H1 (cell line): Measurements from ENCODE around the gene AGBL4. TPM values are rescaled to one million over a fixed set of nuclear protein-coding genes. Genes with fewer than 3 reads are reported as not detected.

ENCODE experiments used
- CTCF ChIA-PET: fragments of 300-600 bp; sonication (Branson Sonifier 250); formaldehyde crosslinking; loops from one replicate; lab custom pipeline; 2021; ENCODE audit not compliant: partially characterized antibody; lab: Charles Lee
- POLR2A ChIA-PET: fragments of 300-600 bp; sonication (Branson Sonifier 250); formaldehyde crosslinking; loops from one replicate; lab custom pipeline; 2021; ENCODE audit warnings: inconsistent platforms; ENCODE audit not compliant: partially characterized antibody; lab: Charles Lee
- DNase-seq, 2 experiments: peaks; one replicate each; pipeline versions ENCODE4 v3.0.0 to v3.0.0-alpha.2; 2010 to 2022; ENCODE audit warnings: low spot score in 2 of 2, low read depth in 1 of 2, mixed read lengths in 1 of 2
- FAIRE-seq: peaks from 2 replicates; lab custom pipeline; 2011; peaks lifted over from hg19 to GRCh38; lab: Jason Lieb, UNC
- H2AFZ ChIP-seq: 2 replicates; pipeline ENCODE4 v1.8.1; 2012; ENCODE audit warnings: low read length, inconsistent platforms
- H2AK5ac ChIP-seq: 2 replicates; pipeline ENCODE4 v1.6.1; 2013; ENCODE audit warnings: low read depth, low read length
- H2BK120ac ChIP-seq: replicated peaks from 2 replicates; pipeline ENCODE3; 2013; ENCODE audit warnings: low read depth, low read length, inconsistent platforms
- H2BK12ac ChIP-seq: 2 replicates; pipeline ENCODE4 v1.6.1; 2013; ENCODE audit warnings: low read depth, low read length
- H2BK15ac ChIP-seq: 2 replicates; pipeline ENCODE4 v1.6.1; 2013; ENCODE audit warnings: low read length
- H2BK20ac ChIP-seq: 2 replicates; pipeline ENCODE4 v1.6.1; 2013; ENCODE audit warnings: low read length
- H2BK5ac ChIP-seq: 2 replicates; pipeline ENCODE4 v1.6.1; 2013; ENCODE audit warnings: low read depth, low read length
- H3K14ac ChIP-seq: 2 replicates; pipeline ENCODE4 v1.6.1; 2013; ENCODE audit warnings: inconsistent platforms; ENCODE audit not compliant: insufficient read length
- H3K18ac ChIP-seq: 2 replicates; pipeline ENCODE4 v1.6.1; 2013; ENCODE audit warnings: low read length; ENCODE audit errors: extremely low read depth
- H3K23ac ChIP-seq: 2 replicates; pipeline ENCODE4 v1.6.1; 2013; ENCODE audit warnings: inconsistent platforms; ENCODE audit not compliant: insufficient read length
- H3K23me2 ChIP-seq: 2 replicates; pipeline ENCODE4 v1.6.1; 2013; ENCODE audit warnings: low read depth, low read length
- H3K27ac ChIP-seq: 2 replicates; pipeline ENCODE4 v1.6.1; 2011; ENCODE audit warnings: low read depth, low read length, inconsistent platforms
- H3K27me3 ChIP-seq, 4 experiments: replicated peaks in 1 of 4; 1 replicate in 1 of 4; 2 replicates in 3 of 4; pipeline versions ENCODE4 v1.6.1 to v1.8.1; 2011 to 2013; ENCODE audit warnings: low read length in 3 of 4, mild to moderate bottlenecking in 3 of 4, inconsistent platforms in 2 of 4, mixed read lengths in 2 of 4, moderate library complexity in 1 of 4; ENCODE audit not compliant: control insufficient read depth in 3 of 4, insufficient read depth in 3 of 4; ENCODE audit errors: extremely low read depth in 1 of 4
- H3K36me3 ChIP-seq, 4 experiments: 2 replicates each; pipeline versions ENCODE4 v1.6.1 to v1.8.1; 2011 to 2013; ENCODE audit warnings: mild to moderate bottlenecking in 4 of 4, low read length in 3 of 4, moderate library complexity in 2 of 4, control low read depth in 1 of 4, inconsistent platforms in 1 of 4; ENCODE audit not compliant: insufficient read depth in 4 of 4, control insufficient read depth in 2 of 4
- H3K4ac ChIP-seq: replicated peaks from 2 replicates; pipeline ENCODE3; 2013; ENCODE audit warnings: low read length, low read depth, mixed read lengths, inconsistent platforms; ENCODE audit not compliant: insufficient read length
- H3K4me1 ChIP-seq, 4 experiments: replicated peaks in 1 of 4; 1 replicate in 1 of 4; 2 replicates in 3 of 4; pipeline versions ENCODE4 v1.6.1 to v1.8.1; 2011 to 2013; ENCODE audit warnings: low read length in 3 of 4, inconsistent platforms in 2 of 4, mixed read lengths in 1 of 4; ENCODE audit not compliant: insufficient read depth in 4 of 4, control insufficient read depth in 3 of 4
- H3K4me2 ChIP-seq, 2 experiments: 2 replicates each; pipeline versions ENCODE4 v1.6.1 to v1.8.1; 2011 to 2013; ENCODE audit warnings: low read depth in 2 of 2, low read length in 2 of 2, control low read depth in 1 of 2, inconsistent platforms in 1 of 2, mild to moderate bottlenecking in 1 of 2; ENCODE audit not compliant: insufficient read depth in 1 of 2
- H3K4me3 ChIP-seq, 4 experiments: fragments of 200-600, 300-600 bp in 1 of 4; sonication (generic), shearing (Covaris generic), sonication (Bioruptor Twin) in 1 of 4; 2 replicates each; pipeline versions ENCODE4 v1.5.1 to v1.8.1; 2011 to 2016; ENCODE audit warnings: low read length in 4 of 4, low read depth in 3 of 4, control low read depth in 2 of 4, inconsistent platforms in 2 of 4, mild to moderate bottlenecking in 2 of 4, mixed read lengths in 1 of 4, moderate library complexity in 1 of 4; ENCODE audit not compliant: insufficient read depth in 2 of 4; ENCODE audit errors: extremely low read depth in 1 of 4
- H3K56ac ChIP-seq: replicated peaks from 2 replicates; pipeline ENCODE3; 2013; ENCODE audit warnings: low read depth, mild to moderate bottlenecking, mixed read lengths, low read length, inconsistent platforms; ENCODE audit not compliant: insufficient read length
- H3K79me1 ChIP-seq: 2 replicates; pipeline ENCODE4 v1.6.1; 2013; ENCODE audit warnings: low read depth, low read length, control low read depth
- H3K79me2 ChIP-seq, 2 experiments: 2 replicates each; pipeline versions ENCODE4 v1.6.1 to v1.8.1; 2012 to 2013; ENCODE audit warnings: low read length in 2 of 2, mild to moderate bottlenecking in 2 of 2, inconsistent platforms in 1 of 2; ENCODE audit not compliant: insufficient read depth in 2 of 2, control insufficient read depth in 1 of 2
- H3K9ac ChIP-seq, 4 experiments: replicated peaks in 1 of 4; 1 replicate in 1 of 4; 2 replicates in 3 of 4; pipeline versions ENCODE4 v1.6.1 to v1.8.1; 2011 to 2013; ENCODE audit warnings: low read depth in 3 of 4, low read length in 3 of 4, control low read depth in 2 of 4, mild to moderate bottlenecking in 2 of 4, moderate library complexity in 2 of 4, inconsistent platforms in 1 of 4; ENCODE audit errors: extremely low read depth in 1 of 4
- H3K9me3 ChIP-seq, 2 experiments: 2 replicates each; pipeline versions ENCODE4 v1.6.1 to v1.8.1; 2012 to 2013; ENCODE audit warnings: mild to moderate bottlenecking in 2 of 2, moderate library complexity in 2 of 2, control low read depth in 1 of 2, inconsistent platforms in 1 of 2, low read depth in 1 of 2, low read length in 1 of 2, mixed read lengths in 1 of 2; ENCODE audit not compliant: insufficient read depth in 2 of 2
- H4K20me1 ChIP-seq, 2 experiments: replicated peaks in 1 of 2; 2 replicates each; pipeline versions ENCODE3 to v1.8.1; 2011 to 2013; ENCODE audit warnings: inconsistent platforms in 2 of 2, low read length in 2 of 2, mild to moderate bottlenecking in 1 of 2; ENCODE audit not compliant: insufficient read depth in 2 of 2, control insufficient read depth in 1 of 2
- H4K5ac ChIP-seq: 2 replicates; pipeline ENCODE4 v1.6.1; 2013; ENCODE audit warnings: low read length, low read depth, mixed read lengths, inconsistent platforms; ENCODE audit not compliant: insufficient read length
- H4K8ac ChIP-seq: 2 replicates; pipeline ENCODE4 v1.8.0; 2013; ENCODE audit warnings: mild to moderate bottlenecking, moderate library complexity, low read length, inconsistent platforms; ENCODE audit not compliant: insufficient read depth; ENCODE audit errors: extremely low read depth
- H4K91ac ChIP-seq: replicated peaks from 2 replicates; pipeline ENCODE3; 2013; ENCODE audit warnings: low read length, mixed read lengths, inconsistent platforms; ENCODE audit not compliant: insufficient read length
- BACH1 ChIP-seq: IDR thresholded peaks from 2 replicates; pipeline ENCODE4 v1.6.1; 2012; ENCODE audit warnings: low read length, improper control_type of control experiment
- CBX5 ChIP-seq: fragments of 300-800, 300-1000 bp; sonication (generic); IDR thresholded peaks from 2 replicates; pipeline ENCODE4 v1.7.1; 2016; ENCODE audit warnings: antibody characterized with exemption, low read length, low read depth
- FOSL1 ChIP-seq: IDR thresholded peaks from 2 replicates; pipeline ENCODE4 v1.6.1; 2011; ENCODE audit warnings: mild to moderate bottlenecking, low read depth, low read length, moderate library complexity; ENCODE audit not compliant: insufficient read depth
- JUN ChIP-seq: IDR thresholded peaks from 2 replicates; pipeline ENCODE4 v1.6.1; 2011; ENCODE audit warnings: low read depth, mild to moderate bottlenecking, improper control_type of control experiment, low read length
- KDM4A ChIP-seq: IDR thresholded peaks from one replicate; pipeline ENCODE4 v1.7.1; 2012; ENCODE audit warnings: low read depth, mild to moderate bottlenecking, moderate library complexity, low read length, inconsistent platforms; ENCODE audit not compliant: severe bottlenecking
- POLR2AphosphoS5 ChIP-seq: IDR thresholded peaks from 2 replicates; pipeline ENCODE4 v1.6.1; 2011; ENCODE audit warnings: low read depth, low read length
- POU5F1 ChIP-seq: IDR thresholded peaks from 2 replicates; pipeline ENCODE4 v1.6.1; 2011; ENCODE audit warnings: low read depth, mild to moderate bottlenecking, low read length, moderate library complexity
- RAD21 ChIP-seq, 2 experiments: IDR thresholded peaks in 1 of 2; conservative IDR thresholded peaks in 1 of 2; 2 replicates each; pipeline ENCODE4 v1.6.1; 2011; ENCODE audit warnings: low read depth in 2 of 2, low read length in 2 of 2, improper control_type of control experiment in 1 of 2, inconsistent platforms in 1 of 2, mild to moderate bottlenecking in 1 of 2, moderate library complexity in 1 of 2
- RFX5 ChIP-seq: IDR thresholded peaks from 2 replicates; pipeline ENCODE4 v1.6.1; 2011; ENCODE audit warnings: low read depth, low read length, improper control_type of control experiment, borderline replicate concordance
- RXRA ChIP-seq: IDR thresholded peaks from 2 replicates; pipeline ENCODE4 v1.6.1; 2011; ENCODE audit warnings: low read depth, mild to moderate bottlenecking, low read length, moderate library complexity; ENCODE audit not compliant: insufficient read depth
- SAP30 ChIP-seq: fragments of 300-600 bp; sonication (generic); IDR thresholded peaks from 2 replicates; pipeline ENCODE4 v1.7.1; 2012; ENCODE audit warnings: low read length, moderate library complexity, mild to moderate bottlenecking, inconsistent platforms; ENCODE audit not compliant: insufficient read depth, insufficient replicate concordance
- TAF1 ChIP-seq: IDR thresholded peaks from 2 replicates; pipeline ENCODE4 v1.6.1; 2011; ENCODE audit warnings: mild to moderate bottlenecking, low read depth, low read length
- TCF12 ChIP-seq: IDR thresholded peaks from 2 replicates; pipeline ENCODE4 v1.6.1; 2011; ENCODE audit warnings: low read depth, mild to moderate bottlenecking, low read length
- WGBS, 2 experiments: shearing (Covaris generic) in 1 of 2; methylation state at CpG; one replicate each; pipeline versions ENCODE4 v1.1.6 to v1.1.7; 2013 to 2015; ENCODE audit warnings: low lambda C conversion rate in 2 of 2, mixed read lengths in 2 of 2, inconsistent platforms in 1 of 2, low coverage in 1 of 2, missing lambda C conversion rate in 1 of 2; ENCODE audit not compliant: insufficient replicate concordance in 2 of 2, insufficient coverage in 1 of 2, insufficient read length in 1 of 2; ENCODE audit errors: extremely low coverage in 1 of 2, missing lambda C conversion rate in 1 of 2; 5-methylcytosine and 5-hydroxymethylcytosine counted together
- polyA plus RNA-seq, 7 experiments: library from polyadenylated mRNA; depleted of rRNA in 3 of 7; stranded (reverse) in 5 of 7; unstranded in 2 of 7; fragments of >200 nt in 5 of 7; fragments of 200-250 nt in 2 of 7; gene quantifications; 1 replicate in 5 of 7; 2 replicates in 1 of 7; 4 replicates in 1 of 7; pipeline versions ENCODE4 v1.2.1 to v1.2.3, GENCODE V29; 2011 to 2013; ENCODE audit warnings: missing spikeins in 2 of 7, mixed read lengths in 2 of 7
- total RNA-seq: library from RNA; stranded (reverse); fragmentation: NEBNext Ultra II Directional; extraction: Animal tissue kit (Norgen Biotek cat#: 25700); gene quantifications from 2 replicates; pipeline ENCODE4 v1.2.1, GENCODE V29; 2021
- TF ChIP-seq, protein P1 (sequence below): IDR thresholded peaks from 2 replicates; pipeline ENCODE4 v1.6.1; 2012; ENCODE audit warnings: inconsistent platforms

AGBL4 gene
- total and polyA plus RNA-seq, 2 of the 8 experiments (the other 6 are each of a cell fraction or from before 2014, with no cell fraction given), result 0.41 to 0.45 TPM

DNA sequence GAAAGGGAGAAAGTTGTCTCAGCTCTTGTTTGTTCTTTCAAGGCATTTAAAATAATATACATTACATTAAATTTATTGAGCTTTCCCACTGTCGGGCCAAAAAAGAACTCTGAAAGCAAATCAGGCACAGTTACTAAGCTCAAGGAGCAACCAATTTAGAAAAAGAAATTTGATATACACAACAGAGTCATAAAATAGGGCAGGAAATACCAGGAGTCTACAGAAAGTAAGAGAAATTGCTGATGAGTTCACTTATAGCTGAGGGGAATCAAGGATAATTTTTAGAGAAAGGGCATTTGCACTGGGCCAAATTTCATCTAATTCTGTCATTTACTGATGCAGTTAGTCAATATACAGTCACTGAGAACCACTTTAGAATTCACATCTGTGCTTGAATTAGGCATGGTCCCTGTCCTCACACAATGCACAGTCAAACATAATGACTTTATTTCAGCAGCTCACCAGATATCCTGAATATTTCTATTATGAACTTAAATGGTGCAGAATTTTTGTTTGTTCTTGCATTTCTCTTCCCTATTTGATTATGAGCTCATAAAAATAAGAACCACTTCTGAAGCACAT is 997.4 kb downstream of the AGBL4 start:
- POLR2A ChIA-PET, result no interaction called here
- Histone ChIP-seq H2BK20ac (no peak overlapping the region), H3K4ac (no peak overlapping the region), H3K4me1 (no peaks in the 10 kb centered on the region), H4K5ac (no peak overlapping the region), H2BK5ac (no peak overlapping the region), H3K4me3 (no peak overlapping the region), H3K79me2 (no peaks in the 10 kb centered on the region), H3K27ac (no peak overlapping the region), H3K14ac (no peak overlapping the region), H3K56ac (no peak overlapping the region), H2BK120ac (no peak overlapping the region), H3K27me3 (no peaks in the 10 kb centered on the region), H2AK5ac (no peak overlapping the region), H2AFZ (no peak overlapping the region), H3K23ac (no peak overlapping the region), H3K4me2 (no peak overlapping the region), H4K8ac (no peak overlapping the region), H3K18ac (no peak overlapping the region), H3K36me3 (no peaks in the 10 kb centered on the region), H4K91ac (no peak overlapping the region), H3K9me3 (peaks cover 58 to 62% of the 10 kb centered on the region in 2 experiments), H3K23me2 (no peaks in the 10 kb centered on the region), H2BK12ac (no peak overlapping the region), H3K79me1 (no peaks in the 10 kb centered on the region), H4K20me1 (no peaks in the 10 kb centered on the region), H2BK15ac (no peak overlapping the region), H3K9ac (no peak overlapping the region)
- 85% methylated on average over 1 of the region's 1 CpG; no CpG with 5 or more reads in 1 of the 2 experiments for WGBS, 2 experiments
- FAIRE-seq, result no peak
- DNase-seq, result no peak
- CTCF ChIA-PET, result no interaction called here
- TF ChIP-seq RXRA (no peak), KDM4A (no peak), CBX5 (no peak), TCF12 (no peak), BACH1 (no peak), JUN (no peak), RAD21 (IDR thresholded peaks at IDR 0.05 in 1 of 2, conservative IDR thresholded peaks at IDR 0.05 in 1 of 2; ENCODE audit: low read depth in 2 of 2, low read length in 2 of 2) (no peak), POLR2AphosphoS5 (no peak), SAP30 (no peak), POU5F1 (no peak), TAF1 (no peak), FOSL1 (no peak), RFX5 (no peak)
- TF ChIP-seq, protein P1, sequence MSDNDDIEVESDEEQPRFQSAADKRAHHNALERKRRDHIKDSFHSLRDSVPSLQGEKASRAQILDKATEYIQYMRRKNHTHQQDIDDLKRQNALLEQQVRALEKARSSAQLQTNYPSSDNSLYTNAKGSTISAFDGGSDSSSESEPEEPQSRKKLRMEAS, result no peak
